MM.1S (cell line): ENCODE data around the gene ZNF672.

Source experiments
- CTCF ChIP-seq: fragments of 300-600 bp; sonication (generic); IDR thresholded peaks from 2 replicates; pipeline ENCODE4 v1.5.1; 2016; ENCODE audit warnings: antibody characterized with exemption, low read length, mixed read lengths
- EZH2 ChIP-seq: fragments of 300-600 bp; sonication (generic); optimal IDR thresholded peaks from 2 replicates; pipeline ENCODE3; 2017; ENCODE audit warnings: low read depth, mild to moderate bottlenecking, antibody characterized with exemption, low read length, mixed read lengths
- EZH2phosphoT487 ChIP-seq: fragments of 300-600 bp; sonication (generic); IDR thresholded peaks from 2 replicates; pipeline ENCODE4 v1.6.1; 2018; ENCODE audit warnings: antibody characterized with exemption, low read length

- TF ChIP-seq EZH2 (no peak), CTCF (no peak), EZH2phosphoT487 (no peak)
Observed at GRCh38 chr1:248844526-248844925, 6.5 kb downstream of the ZNF672 start.
